ENCODE results near the gene FOLR1. TPM values are rescaled to one million over a fixed set of nuclear protein-coding genes. Genes with fewer than 3 reads are reported as not detected.
"Not testable (repeated sequence)": the region's sequence is repeated elsewhere in the genome, so short reads cannot be mapped to it uniquely, and the experiment has no call there.

The FOLR1 gene
- total RNA-seq (ENCODE audit: unreplicated experiment): not detected
- long read RNA-seq: 0 reads

DNA sequence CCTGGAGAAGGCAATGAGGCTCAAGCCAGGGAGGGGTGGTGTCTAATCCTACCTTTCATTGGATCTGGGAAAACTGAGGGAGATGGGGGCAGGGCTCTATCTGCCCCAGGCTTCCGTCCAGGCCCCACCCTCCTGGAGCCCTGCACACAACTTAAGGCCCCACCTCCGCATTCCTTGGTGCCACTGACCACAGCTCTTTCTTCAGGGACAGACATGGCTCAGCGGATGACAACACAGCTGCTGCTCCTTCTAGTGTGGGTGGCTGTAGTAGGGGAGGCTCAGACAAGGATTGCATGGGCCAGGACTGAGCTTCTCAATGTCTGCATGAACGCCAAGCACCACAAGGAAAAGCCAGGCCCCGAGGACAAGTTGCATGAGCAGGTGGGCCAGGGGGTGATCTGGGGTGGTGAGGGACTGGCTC lies at the start of gene FOLR1:
TSS of gene FOLR1 (plus strand) at position 180 of the 421 bp plus-strand sequence. CDS start at position 214, 34 bp downstream.
- H3K4me1 Mint-ChIP-seq (ENCODE audit: low read depth, unreplicated experiment): no peaks in the 10 kb centered on the region
- H3K9me3 Mint-ChIP-seq (ENCODE audit: unreplicated experiment): peaks cover 1% of the 10 kb centered on the region
- TF ChIP-seq, protein P1, sequence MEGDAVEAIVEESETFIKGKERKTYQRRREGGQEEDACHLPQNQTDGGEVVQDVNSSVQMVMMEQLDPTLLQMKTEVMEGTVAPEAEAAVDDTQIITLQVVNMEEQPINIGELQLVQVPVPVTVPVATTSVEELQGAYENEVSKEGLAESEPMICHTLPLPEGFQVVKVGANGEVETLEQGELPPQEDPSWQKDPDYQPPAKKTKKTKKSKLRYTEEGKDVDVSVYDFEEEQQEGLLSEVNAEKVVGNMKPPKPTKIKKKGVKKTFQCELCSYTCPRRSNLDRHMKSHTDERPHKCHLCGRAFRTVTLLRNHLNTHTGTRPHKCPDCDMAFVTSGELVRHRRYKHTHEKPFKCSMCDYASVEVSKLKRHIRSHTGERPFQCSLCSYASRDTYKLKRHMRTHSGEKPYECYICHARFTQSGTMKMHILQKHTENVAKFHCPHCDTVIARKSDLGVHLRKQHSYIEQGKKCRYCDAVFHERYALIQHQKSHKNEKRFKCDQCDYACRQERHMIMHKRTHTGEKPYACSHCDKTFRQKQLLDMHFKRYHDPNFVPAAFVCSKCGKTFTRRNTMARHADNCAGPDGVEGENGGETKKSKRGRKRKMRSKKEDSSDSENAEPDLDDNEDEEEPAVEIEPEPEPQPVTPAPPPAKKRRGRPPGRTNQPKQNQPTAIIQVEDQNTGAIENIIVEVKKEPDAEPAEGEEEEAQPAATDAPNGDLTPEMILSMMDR (IDR thresholded peaks at IDR 0.05; ENCODE audit: partially characterized antibody, unreplicated experiment): no peak
- H3K27me3 Mint-ChIP-seq (ENCODE audit: unreplicated experiment): no peaks in the 10 kb centered on the region
- DNase-seq: no peak
- no peak within 1 kb of the TSS for H3K27ac Mint-ChIP-seq (ENCODE audit: unreplicated experiment)
- H3K4me3 Mint-ChIP-seq (ENCODE audit: unreplicated experiment): no peak within 1 kb of the TSS
- H3K36me3 Mint-ChIP-seq (ENCODE audit: unreplicated experiment): no peaks in the 10 kb centered on the region

DNA sequence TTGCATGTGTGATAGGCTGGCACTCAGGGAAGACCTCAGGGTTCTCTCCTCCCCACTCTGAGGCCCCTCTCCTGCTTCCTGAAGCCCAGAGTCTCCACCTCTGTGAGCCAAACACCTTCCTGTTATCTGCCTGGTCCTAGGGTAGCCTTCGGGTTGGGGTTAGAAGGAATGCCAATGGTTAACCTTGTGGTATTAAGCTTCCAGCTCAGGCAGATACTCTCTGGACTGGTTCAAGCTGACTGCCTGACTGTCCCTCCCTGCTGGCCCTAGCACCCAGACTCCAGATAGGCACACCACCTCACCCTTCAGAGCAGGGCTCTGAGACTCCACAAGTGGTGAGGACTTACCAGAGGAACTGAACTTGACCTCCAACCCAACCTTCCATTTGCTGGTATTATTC lies 49.4 kb upstream of the FOLR1 start:
- H3K36me3 Mint-ChIP-seq (ENCODE audit: unreplicated experiment); H3K27ac Mint-ChIP-seq (ENCODE audit: unreplicated experiment); H3K9me3 Mint-ChIP-seq (ENCODE audit: unreplicated experiment); H3K27me3 Mint-ChIP-seq (ENCODE audit: unreplicated experiment); DNase-seq; H3K4me1 Mint-ChIP-seq (ENCODE audit: low read depth, unreplicated experiment); H3K4me3 Mint-ChIP-seq (ENCODE audit: unreplicated experiment): not testable (repeated sequence)

DNA sequence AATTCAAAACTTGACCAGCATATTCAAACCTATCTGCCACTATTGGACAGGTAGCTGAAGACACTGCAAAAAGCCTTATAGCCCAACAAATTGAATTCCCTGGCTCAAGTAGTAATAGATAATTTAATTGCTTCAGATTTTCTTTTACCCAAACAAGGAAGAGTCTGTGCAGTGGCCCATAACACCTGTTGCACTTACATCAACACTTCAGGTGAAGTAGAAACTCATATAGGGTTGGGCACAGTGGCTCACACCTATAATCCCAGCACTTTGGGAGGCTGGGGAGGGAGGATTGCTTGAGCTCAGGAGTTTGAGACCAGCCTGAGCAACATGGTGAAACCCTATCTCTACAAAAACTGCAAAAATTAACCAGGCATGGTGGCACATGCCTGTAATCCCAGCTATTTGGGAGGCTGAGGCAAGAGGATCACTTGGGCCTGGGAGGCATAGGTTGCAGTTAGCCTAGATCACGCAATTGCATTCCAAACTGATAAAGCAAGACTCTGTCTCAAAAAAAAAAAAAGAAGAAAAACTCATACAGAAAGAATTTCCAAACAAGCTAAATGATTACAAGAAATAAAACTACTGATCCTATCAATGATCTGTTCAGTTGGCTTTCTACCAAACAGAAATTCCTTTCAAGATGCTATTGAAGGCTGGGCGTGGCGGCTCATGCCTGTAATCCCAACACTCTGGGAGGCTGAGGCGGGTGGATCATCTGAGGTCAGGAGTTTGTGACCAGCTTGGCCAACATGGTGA lies 47.0 kb upstream of the FOLR1 start:
- Mint-ChIP-seq H3K4me3 (ENCODE audit: unreplicated experiment) (no peak overlapping the region), H3K36me3 (ENCODE audit: unreplicated experiment) (no peaks in the 10 kb centered on the region), H3K27me3 (ENCODE audit: unreplicated experiment) (no peaks in the 10 kb centered on the region), H3K9me3 (ENCODE audit: unreplicated experiment) (no peaks in the 10 kb centered on the region), H3K4me1 (ENCODE audit: low read depth, unreplicated experiment) (no peaks in the 10 kb centered on the region), H3K27ac (ENCODE audit: unreplicated experiment) (no peak overlapping the region)
- no peak for DNase-seq
- TF ChIP-seq, protein P1 (IDR thresholded peaks at IDR 0.05; ENCODE audit: partially characterized antibody, unreplicated experiment): no peak

DNA sequence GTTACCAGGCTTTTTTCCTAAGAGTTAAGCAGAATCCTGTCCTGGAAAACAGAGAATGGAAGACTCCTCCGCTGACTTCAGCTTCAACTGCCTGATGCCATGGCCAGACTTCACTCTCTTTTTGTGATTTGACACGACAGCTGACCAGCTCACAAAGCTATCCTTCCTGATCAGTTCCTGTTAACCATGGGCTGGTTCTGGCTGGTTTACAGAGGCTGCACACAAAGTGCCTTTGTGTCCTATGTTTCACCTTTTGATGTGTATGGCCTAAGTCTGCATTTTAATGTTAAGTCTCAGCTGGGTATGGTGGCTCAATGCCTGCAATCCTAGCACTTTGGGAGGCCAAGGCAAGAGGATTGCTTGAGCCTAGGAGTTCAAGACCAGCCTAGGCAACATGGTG lies 45.3 kb upstream of the FOLR1 start:
- Mint-ChIP-seq H3K27ac (ENCODE audit: unreplicated experiment) (no peak overlapping the region), H3K4me1 (ENCODE audit: low read depth, unreplicated experiment) (no peaks in the 10 kb centered on the region), H3K27me3 (ENCODE audit: unreplicated experiment) (no peaks in the 10 kb centered on the region), H3K9me3 (ENCODE audit: unreplicated experiment) (no peaks in the 10 kb centered on the region), H3K4me3 (ENCODE audit: unreplicated experiment) (no peak overlapping the region), H3K36me3 (ENCODE audit: unreplicated experiment) (no peaks in the 10 kb centered on the region)
- TF ChIP-seq, protein P1 (IDR thresholded peaks at IDR 0.05; ENCODE audit: partially characterized antibody, unreplicated experiment): no peak
- DNase-seq: no peak

DNA sequence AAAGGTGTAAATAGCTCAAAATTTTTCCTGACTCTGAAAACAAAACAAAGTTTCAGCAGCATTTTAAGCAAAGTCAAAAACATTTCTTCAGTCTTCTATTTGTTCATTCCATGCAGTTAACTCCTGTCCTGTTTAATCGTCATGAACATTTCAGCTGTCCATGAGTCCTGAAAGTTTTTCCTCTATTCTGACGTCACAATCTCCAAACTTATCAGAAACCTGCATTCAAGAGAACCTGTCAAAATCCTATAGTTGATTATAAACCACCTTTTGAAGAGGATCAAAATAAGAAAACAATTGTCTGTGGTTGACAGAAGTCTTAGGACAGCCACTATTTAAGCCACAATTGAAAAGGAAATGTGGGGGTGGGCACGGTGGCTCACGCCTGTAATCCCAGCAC lies 41.1 kb upstream of the FOLR1 start:
- Mint-ChIP-seq H3K36me3 (ENCODE audit: unreplicated experiment) (no peaks in the 10 kb centered on the region), H3K4me1 (ENCODE audit: low read depth, unreplicated experiment) (no peaks in the 10 kb centered on the region), H3K4me3 (ENCODE audit: unreplicated experiment) (no peak overlapping the region), H3K27ac (ENCODE audit: unreplicated experiment) (no peak overlapping the region), H3K9me3 (ENCODE audit: unreplicated experiment) (no peaks in the 10 kb centered on the region), H3K27me3 (ENCODE audit: unreplicated experiment) (no peaks in the 10 kb centered on the region)
- TF ChIP-seq, protein P1 (IDR thresholded peaks at IDR 0.05; ENCODE audit: partially characterized antibody, unreplicated experiment): no peak
- DNase-seq: no peak

DNA sequence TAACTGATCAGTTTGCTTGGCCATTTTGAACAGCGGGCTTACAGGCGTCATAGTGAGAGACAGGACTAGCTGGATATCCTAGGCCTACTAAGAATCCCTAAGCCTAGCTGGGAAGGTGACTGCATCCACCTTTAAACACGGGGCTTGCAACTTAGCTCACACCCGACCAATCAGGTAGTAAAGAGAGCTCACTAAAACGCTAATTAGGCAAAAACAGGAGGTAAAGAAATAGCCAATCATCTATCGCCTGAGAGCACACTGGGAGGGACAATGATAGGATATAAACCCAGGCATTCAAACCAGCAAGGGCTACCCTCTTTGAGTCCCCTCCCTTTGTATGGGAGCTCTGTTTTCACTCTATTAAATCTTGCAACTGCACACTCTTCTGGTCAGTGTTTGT lies 38.1 kb upstream of the FOLR1 start:
- not testable (repeated sequence) for H3K27me3 Mint-ChIP-seq (ENCODE audit: unreplicated experiment); DNase-seq; H3K4me3 Mint-ChIP-seq (ENCODE audit: unreplicated experiment); H3K4me1 Mint-ChIP-seq (ENCODE audit: low read depth, unreplicated experiment); H3K9me3 Mint-ChIP-seq (ENCODE audit: unreplicated experiment); H3K27ac Mint-ChIP-seq (ENCODE audit: unreplicated experiment); H3K36me3 Mint-ChIP-seq (ENCODE audit: unreplicated experiment)
